Anterior cingulate cortex (tissue), 58 donors: ENCODE data around the gene CHAD.
A peak's percentile ranks its signal among the peaks of the same experiment; 100 is the strongest.

ENCODE experiments used
- DNase-seq, 58 donors: peaks; one replicate each; lab custom pipeline; 2025; lab: John Stamatoyannopoulos, UW

The CHAD gene

DNA sequence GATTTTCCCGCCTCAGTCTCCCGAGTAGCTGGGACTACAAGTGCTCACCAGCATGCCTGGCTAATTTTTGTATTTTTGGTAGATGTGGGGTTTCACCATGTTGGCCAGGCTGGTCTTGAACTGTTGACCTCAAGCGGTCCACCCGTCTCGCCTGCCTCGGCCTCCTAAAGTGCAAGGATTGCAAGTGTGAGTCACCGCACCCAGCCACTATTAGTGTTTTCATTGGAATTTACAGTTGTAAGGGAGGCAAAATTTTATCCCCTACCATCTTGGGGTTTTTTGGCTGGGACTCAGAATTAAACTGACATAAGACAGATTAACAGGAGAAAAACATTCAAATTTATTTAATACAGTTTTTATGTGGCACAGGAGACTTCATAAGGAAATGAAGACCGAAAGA lies 27.2 kb upstream of the CHAD start:
- no peak for DNase-seq

DNA sequence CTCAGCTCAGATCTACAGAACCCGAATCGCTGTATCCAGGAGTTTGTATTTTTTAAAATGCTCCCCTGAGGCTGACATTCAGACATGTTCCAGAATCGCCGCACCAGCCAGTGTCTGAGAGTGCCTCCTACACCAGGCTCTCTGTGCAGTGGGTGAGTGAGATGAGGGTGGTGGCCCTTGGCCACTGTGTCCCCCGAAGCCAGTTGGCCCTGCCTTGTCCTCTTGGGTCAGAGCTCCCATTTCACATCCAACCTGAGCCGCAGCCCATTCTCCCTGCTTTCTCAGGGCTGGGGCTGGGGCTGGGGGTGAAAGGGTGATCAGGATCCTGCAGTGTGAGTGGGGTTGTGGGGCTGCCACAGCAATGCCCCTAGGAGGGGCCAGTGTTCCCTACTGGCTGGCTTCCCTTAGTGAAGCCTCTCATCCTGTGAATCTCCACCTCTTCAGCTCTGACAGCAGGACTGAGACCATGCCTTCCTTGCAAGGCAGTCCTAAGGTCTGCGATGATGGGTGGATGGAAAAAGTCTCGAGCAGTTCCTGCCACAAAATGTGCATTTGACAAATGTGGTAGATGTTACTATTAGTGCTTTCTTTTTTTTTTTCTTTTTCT lies 26.6 kb upstream of the CHAD start:
- no peak for DNase-seq

DNA sequence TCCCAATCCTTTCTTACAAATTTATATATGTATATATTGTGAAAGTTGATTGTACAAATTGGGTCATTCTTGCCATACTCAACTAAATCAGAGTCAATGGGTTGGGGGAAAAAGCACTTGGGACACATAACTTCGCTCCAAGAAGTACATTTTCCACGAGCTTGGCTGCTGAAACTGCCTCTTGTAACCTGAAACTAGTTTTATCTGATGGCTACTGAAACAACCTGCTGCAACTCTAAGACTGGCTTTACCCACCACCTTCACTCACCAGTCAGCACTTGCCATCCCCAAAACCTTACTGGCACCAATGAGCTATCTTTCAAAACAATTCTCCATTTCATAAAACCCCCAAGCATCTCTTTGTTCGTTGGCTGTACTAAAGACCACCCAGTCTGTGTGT lies 25.1 kb upstream of the CHAD start:
- no peak for DNase-seq

DNA sequence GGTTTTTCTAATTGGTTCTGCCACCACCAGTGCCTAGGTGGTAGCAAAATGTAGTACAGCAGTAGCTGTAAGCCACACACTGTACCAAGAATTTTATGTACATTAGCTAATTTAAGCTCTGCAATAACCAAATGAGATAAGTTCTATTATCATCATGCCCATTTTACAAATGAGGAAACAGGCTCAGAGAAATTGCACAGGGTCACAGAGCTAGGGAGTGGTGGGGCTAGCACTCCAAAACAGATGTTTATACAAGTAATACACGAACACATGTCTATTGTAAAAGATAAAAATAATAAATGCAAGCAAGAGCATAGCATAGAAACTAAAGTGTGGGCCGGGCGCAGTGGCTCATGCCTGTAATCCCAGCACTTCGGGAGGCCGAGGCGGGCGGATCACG lies 23.5 kb upstream of the CHAD start:
- peak in 1 of 58 donors; percentile 36 for DNase-seq

DNA sequence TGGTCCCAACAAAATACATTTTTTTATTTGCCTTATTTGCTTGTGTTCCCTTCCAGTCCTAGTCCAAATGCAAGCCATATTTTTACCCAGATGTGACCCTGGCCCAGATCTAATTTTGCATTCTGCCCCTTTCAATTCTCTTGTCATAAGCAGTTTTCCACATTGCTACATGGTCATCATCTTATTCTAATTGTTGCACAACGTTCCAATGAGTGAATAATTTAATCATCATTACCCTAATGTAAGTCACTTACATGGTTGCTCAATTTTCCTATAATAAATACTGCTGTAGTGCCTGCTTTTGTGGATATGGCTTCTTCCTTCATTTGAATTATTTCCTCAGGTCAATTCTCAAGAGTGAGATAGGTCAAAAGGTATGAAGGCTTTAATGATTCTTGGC lies 22.8 kb upstream of the CHAD start:
- no peak for DNase-seq

DNA sequence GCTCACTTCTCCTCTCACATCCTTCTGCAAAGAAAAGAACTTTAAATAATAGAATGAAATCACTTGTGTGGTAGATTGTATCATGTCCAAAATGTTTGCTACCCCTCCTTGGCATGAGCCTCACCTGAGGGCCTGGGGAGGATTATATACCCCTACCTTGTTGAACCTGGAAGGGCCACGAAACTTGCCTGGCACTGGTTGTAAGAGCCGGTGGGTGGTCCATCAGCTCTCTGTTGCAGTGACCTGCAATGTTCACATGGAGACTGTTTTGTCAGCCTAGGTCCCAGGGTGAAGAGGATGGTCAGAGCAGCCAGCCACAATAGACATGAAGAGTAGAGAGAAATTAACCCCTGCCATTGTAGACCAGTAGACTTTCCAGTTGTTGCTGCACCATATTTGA lies 20.2 kb upstream of the CHAD start:
- no peak for DNase-seq

DNA sequence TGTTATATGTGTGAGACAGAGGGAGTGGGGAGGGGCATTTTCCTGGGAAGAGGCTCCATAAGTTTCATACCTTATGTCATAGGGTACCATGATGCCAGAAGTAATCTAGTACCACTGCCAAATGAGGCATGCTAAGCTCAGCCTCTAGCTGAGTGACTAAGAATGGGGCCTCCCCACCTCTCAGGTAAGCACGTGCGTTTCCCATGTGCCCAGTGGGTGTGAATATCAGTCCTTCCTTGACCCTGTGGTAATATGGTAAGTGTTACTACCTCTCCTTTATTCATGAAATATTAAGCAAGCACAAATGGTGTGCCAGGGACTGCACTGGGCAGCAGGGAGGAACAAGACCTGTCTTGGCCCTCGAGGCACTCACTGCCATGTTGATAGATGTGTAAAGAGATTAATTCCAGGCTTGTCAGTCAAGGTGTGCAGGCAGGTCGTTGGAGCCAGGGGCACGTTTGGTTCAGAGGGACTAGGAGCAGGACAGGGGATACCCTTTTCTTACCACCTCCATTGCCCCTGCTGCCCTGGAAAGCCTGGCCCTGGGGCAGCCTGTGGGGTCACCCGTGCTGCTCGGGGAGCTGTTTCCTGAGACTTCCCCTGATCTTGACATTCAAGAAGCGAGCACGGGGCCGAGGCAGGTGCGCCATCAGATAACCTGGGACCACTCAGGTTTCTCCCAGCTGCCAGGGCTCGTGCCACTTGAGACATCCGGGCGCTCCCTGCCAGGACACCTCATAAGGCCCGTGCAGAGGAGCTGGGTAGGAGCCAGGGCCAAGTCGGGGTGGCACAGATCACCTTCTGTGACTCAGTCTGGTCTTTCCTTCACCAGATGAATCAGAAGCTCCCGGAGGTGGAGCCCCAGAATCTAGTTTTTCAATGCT lies 18.8 kb upstream of the CHAD start:
- no peak for DNase-seq

DNA sequence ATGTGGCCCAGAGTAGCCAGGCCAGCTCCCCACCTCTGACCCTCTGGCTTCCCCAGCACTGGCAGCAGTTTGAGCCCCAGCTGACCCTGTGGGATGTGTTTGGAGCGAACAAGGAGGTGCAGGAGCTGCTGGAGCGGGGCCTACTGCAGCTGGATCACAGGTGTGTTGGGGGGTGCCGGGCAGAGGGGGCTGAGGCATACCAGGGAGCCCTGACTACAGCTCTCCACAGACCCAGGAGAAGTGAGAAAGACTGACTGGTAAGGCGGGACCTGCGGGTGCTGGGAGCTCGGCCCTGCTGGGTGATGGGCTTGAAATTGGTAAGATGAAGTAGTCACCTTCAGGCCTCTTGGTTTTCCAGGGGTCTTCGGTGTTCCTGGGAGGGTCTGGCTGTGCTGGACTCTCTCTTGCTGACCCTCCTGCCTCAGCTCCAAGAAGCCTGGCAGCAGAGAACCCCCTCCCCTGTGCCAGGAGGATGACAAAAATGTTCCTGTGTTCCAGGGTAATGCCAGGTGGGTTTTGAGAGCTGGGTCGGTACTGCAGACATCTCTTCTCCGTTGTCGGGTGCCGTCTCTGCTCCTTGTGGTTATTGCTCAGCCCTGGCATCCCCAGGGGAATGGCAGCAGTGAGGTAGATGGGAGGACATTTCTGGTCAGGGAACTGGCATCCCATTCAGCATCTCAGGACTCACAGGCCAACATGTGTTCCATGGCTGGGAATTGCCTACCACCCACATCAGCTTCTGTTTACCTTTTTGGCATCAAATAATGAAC lies 15.9 kb upstream of the CHAD start:
- no peak for DNase-seq

DNA sequence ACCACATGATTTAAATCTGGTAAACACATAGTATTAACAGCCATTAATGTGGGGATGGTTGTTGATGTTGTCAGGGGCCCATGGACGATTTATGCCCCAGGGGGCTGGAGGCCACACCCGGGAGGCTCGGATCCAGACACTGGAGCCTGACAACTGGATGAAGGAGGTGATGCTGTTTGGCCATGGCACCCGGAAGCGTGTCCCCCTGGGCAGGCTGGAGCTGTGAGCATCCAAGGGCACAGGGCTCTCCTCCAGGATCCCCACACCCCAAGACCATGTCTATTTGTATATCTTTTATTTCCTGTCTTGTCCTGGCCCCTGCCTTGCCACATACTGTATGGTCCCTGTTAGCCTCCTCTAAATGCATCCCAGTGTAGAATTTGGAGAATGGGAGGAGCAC lies 14.6 kb upstream of the CHAD start:
- no peak for DNase-seq

DNA sequence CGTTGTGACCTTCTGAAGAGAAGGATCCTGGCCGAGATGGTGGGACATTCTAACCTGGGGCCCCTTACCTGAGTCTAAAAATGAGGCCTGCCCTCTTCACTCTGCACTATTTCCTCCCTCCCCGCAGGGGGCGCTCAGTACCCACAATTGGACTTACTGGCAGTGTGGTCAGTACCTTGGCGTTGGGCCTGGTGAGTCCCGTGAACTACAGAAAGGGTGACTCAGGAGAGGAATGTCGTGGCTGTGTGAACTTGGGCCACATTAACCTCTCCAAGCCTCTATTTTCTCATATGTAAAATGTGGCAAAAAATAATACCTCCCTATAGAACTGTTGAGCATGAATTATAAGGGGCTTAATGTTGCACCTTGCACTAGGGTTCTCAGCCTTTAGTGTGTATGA lies 13.8 kb upstream of the CHAD start:
- DNase-seq: peak in 57 of 58 donors; percentile 15 to 96 (median 79)

DNA sequence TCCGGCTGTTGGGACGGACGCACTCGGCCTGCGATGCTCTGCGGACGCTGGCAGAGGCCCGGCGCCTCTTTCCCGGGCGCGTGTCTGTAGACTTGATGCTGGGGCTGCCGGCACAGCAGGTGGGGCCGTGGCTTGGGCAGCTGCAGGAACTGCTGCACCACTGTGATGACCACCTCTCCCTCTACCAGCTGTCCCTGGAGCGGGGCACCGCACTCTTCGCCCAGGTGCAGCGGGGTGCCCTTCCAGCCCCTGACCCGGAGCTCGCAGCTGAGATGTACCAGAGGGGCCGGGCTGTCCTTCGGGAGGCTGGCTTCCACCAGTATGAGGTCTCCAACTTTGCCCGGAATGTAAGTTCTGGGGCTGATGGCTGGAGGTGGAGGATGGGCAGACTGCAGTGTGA lies 13.4 kb upstream of the CHAD start:
- DNase-seq: peak in 1 of 58 donors; percentile 60

DNA sequence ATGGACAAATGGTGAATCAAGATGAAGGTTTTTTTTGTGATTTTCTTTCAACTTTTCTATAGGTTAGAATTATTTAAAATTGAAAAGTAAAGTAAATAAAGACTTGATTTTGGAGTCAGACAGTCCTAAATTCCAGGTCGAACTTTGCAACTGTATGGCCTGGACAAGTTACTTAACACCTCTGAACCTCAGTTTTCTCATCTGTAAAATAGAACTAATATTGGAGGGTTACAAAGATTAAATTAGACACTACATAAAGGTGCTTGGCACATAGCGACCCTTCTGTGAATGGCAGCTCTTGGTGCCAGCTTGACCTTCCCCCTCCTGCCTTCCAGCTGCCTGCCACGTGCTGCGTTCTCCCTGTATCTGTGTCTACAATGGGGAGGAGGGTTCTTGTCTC lies 13.0 kb upstream of the CHAD start:
- no peak for DNase-seq

DNA sequence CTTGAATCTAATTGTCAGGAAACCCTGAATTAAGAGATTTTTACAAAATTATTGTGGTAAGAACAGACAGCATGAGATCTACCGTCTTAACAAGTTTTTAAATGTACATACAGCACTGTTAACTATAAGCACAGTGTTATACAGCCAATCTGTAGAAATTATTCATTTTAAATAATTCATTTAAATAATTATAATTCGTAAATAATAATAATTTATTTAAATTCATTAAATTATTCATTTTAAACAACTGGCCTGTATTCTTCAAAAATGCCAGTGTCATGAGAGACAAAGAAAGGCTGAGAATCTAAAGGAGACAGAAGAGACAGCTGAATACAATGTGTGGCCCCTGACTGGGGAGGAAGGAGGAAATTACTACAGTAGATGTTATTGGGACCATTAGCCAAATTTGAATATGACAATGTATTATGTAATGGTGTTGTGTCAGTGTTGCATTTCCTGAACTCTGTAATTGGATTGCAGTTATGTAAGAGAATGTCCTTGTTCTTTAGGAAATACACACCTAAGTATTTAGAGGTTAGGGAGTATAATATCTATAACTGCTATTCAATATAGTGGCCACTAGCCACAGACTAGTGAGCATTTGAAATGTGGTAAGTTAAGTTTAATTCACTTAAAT lies 12.3 kb upstream of the CHAD start:
- DNase-seq: no peak

DNA sequence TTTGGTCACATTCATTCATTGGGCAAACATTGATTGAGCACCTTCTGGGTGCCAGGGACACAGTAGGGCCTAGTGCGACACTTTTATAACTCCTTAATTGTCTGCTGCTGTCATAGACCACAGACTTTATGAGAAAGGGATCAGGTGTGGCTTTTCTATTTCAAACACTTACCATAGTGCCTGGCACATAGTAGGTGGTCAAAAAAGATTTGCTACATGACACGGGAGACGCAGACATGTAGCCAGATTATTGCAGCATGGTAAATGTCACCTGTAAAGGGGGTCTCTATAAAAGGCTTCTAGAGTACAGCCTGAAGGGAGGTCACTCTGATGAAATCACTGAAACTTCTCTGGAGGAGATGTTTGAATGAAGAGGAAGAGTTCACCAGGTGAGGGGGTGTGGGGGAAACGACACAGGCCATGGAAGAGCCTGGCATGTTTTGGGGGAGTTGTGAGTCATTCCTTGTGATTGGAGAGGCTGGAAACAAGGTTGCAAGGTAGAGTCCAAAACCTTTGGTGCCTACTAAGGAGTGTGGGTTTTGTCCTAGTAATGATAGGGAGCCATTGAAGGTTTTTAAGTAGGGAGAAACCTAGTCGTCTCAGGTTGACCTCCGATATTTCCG lies 11.6 kb upstream of the CHAD start:
- no peak for DNase-seq

DNA sequence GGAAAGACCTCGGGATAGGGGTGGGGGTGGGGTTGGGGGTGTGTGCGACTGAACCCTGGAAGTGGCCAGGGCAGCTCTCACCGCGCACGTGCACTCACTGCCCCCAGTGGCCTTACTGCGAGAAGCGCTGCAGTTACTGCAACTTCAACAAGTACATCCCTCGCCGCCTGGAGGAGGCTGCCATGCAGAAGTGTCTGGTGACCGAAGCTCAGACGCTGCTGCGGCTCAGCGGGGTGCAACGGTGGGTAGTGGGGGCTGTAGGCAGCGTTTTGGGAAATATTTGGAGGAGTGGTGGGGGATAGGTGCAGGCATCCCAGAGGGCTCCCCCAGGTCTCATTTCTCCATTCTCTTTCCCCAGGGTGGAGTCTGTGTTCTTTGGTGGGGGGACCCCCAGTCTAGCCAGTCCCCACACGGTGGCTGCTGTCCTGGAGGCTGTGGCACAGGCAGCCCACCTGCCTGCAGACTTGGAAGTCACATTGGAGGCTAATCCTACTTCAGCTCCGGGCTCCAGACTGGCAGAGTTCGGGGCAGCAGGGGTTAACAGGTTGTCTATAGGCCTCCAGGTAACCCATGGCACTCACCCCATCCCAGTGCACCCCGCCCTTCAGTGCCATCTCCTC lies 11.0 kb upstream of the CHAD start:
- DNase-seq: peak in 40 of 58 donors; percentile 9 to 60 (median 29)

DNA sequence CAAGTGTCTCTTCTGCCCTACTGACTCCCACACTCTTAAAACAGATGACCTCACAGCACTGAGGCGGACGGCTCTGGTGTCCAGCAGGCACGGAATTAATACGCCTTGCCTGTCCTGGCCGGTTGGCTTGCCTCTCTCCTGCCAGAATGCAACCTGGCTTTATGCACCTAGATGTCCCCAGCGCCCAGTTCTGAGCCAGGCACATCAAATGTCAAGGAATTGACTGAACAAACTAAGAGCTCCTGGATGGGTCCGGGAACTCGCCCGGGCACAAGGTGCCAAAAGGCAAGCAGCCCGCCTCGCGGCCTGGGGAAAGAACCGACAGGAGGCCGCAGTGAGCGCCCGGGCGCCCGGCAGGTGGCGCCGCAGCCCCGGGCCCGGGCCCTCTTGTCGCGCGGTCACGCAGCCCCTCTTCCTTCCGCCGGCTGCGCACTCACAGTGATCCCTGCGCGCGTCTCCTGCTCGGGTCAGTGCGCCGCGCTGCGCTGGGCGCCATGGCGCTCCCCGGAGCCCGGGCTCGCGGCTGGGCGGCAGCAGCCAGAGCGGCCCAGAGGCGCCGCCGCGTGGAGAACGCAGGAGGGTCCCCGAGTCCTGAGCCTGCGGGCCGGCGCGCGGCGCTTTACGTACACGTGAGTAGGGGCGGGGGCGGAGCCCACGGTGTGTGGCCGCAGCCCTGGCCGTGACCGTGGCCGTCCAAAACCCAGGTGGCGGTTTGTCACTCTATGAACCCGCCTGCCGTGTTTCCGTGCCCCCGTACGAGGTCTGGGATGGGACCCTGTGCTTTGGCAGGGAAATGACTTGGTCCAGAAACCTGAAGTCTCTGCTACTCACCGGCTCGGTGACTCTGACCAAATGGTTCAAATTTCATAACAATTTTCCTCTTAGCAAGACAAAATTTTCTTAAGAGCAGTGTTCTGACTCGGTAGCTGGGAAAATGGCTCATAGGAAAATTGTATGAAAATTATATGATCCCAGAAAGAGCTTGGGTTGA lies 10.0 kb upstream of the CHAD start, which contains the start of gene RSAD1:
RSAD1 (plus strand) TSS at position 470 of the 991 bp plus-strand sequence; CDS start at position 495, 25 bp downstream.
- peak in 56 of 58 donors; percentile 19 to 89 (median 76) for DNase-seq

DNA sequence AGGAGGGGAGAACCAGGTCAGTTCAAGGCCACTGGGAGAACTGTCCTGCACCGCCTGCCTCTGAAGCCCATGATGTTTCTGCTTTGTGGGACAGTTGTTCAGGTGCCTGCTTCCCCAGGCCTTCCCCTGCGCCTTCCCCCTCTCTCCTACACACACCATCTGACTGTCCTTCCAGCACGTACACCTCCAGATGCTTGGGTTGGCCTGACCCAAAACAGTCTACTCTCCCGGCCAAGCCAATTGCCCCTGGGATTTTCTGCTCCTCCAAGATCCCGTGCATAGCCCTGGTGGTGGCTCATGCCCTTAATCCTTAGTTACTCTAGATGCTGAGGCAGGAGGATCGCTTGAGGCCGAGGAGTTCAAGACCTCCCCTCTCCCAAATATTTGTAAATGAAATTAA lies 9.3 kb upstream of the CHAD start:
- no peak for DNase-seq

DNA sequence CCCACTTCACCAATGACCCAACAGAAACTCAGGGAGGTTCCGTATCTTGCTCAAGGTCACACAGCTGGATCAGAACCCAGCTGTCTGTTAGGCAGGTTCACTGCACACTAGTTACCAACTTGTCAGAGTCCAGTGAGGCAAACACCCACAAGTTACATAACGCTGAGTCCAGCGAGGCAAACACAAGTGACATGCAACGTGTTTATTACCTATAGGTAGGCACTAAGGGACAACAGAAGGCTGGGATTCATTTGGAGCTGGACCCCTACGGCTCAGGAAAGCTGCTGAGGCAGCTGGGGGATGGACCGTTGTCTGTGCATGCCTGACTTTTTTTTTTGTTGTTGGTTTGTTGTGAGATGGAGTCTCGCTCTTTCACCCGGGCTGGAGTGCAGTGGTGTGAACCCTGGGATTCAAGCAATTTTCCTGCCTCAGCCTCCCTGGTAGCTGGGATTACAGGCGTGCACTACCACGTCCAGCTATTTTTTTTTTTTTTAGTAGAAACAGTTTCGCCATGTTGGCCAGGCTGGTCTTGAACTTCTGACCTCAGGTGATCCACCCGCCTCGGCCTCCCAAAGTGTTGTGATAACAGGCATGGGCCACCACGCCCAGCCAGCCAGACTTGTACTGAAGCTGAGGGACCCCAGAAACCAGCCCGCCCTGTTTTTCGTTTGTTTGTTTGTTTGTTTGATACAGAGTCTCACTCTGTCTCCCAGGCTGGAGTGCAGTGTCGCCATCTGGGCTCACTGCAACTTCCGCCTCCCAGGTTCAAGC lies 8.1 kb upstream of the CHAD start:
- no peak for DNase-seq
